WTC11 (cell line): ENCODE results near the gene MTA3. TPM values are rescaled to one million over a fixed set of nuclear protein-coding genes. Genes with fewer than 3 reads are reported as not detected.

ENCODE experiments used
- ATAC-seq: fragments of 200-7000 bp; cut with Tn5 transposase; 2 replicates; pipeline ENCODE4 v1.10.0; 2021; ENCODE audit warnings: mild to moderate bottlenecking, moderate library complexity
- CTCF ChIA-PET: fragments of 300-600 bp; sonication (Branson Sonifier 250); formaldehyde crosslinking; loops from one replicate; lab custom pipeline; 2021; ENCODE audit warnings: antibody characterized with exemption; lab: Charles Lee
- POLR2A ChIA-PET: fragments of 350-600 bp; sonication (Branson Sonifier 250); formaldehyde crosslinking; loops from one replicate; lab custom pipeline; 2021; ENCODE audit warnings: antibody characterized with exemption; lab: Charles Lee
- DNase-seq: peaks from one replicate; pipeline ENCODE4 v3.0.0; 2021; ENCODE audit warnings: low spot score
- H3K27ac Mint-ChIP-seq: 2 replicates; pipeline ENCODE4 v1.8.0; 2021; ENCODE audit warnings: mixed read lengths
- H3K27me3 Mint-ChIP-seq: 2 replicates; pipeline ENCODE4 v1.8.0; 2021; ENCODE audit warnings: low read depth, mild to moderate bottlenecking, moderate library complexity, mixed read lengths
- H3K36me3 Mint-ChIP-seq: 2 replicates; pipeline ENCODE4 v1.8.0; 2021; ENCODE audit warnings: mixed read lengths
- H3K4me1 Mint-ChIP-seq: 2 replicates; pipeline ENCODE4 v1.8.0; 2022; ENCODE audit warnings: mixed read lengths
- H3K4me3 Mint-ChIP-seq: 2 replicates; pipeline ENCODE4 v1.8.0; 2021; ENCODE audit warnings: mild to moderate bottlenecking, moderate library complexity, mixed read lengths
- H3K9me3 Mint-ChIP-seq: 2 replicates; pipeline ENCODE4 v1.8.0; 2021; ENCODE audit warnings: mixed read lengths
- AR ChIP-seq: fragments of 250-450 bp; sonication (Bioruptor Pico); IDR thresholded peaks from 2 replicates; pipeline ENCODE4 v1.9.0; 2021; ENCODE audit warnings: mild to moderate bottlenecking
- ATF1 ChIP-seq: sonication (generic); formaldehyde crosslinking; IDR thresholded peaks from 2 replicates; pipeline ENCODE4 v1.8.1; 2023; ENCODE audit warnings: mild to moderate bottlenecking, moderate library complexity, missing genetic modification reagents
- FOXJ3 ChIP-seq: sonication (generic); formaldehyde crosslinking; IDR thresholded peaks from 2 replicates; pipeline ENCODE4 v1.9.0; 2021; ENCODE audit warnings: missing genetic modification reagents, mild to moderate bottlenecking, borderline replicate concordance
- FOXP1 ChIP-seq: sonication (generic); formaldehyde crosslinking; IDR thresholded peaks from 2 replicates; pipeline ENCODE4 v1.8.0; 2022; ENCODE audit warnings: missing genetic modification reagents, mild to moderate bottlenecking, moderate library complexity, borderline replicate concordance
- GRHL2 ChIP-seq: fragments of 250-450 bp; sonication (Bioruptor Pico); IDR thresholded peaks from 2 replicates; pipeline ENCODE4 v1.8.0; 2022; ENCODE audit warnings: mild to moderate bottlenecking, moderate library complexity; ENCODE audit not compliant: insufficient replicate concordance, severe bottlenecking
- NFATC4 ChIP-seq: fragments of 250-450 bp; sonication (Bioruptor Pico); IDR thresholded peaks from 2 replicates; pipeline ENCODE4 v1.9.0; 2021; ENCODE audit warnings: mild to moderate bottlenecking
- PRRX2 ChIP-seq: fragments of 250-450 bp; sonication (Bioruptor Pico); IDR thresholded peaks from 2 replicates; pipeline ENCODE4 v1.8.0; 2021; ENCODE audit warnings: mild to moderate bottlenecking
- SMAD4 ChIP-seq: sonication (generic); formaldehyde crosslinking; IDR thresholded peaks from 2 replicates; pipeline ENCODE4 v1.8.0; 2022; ENCODE audit warnings: mild to moderate bottlenecking, missing genetic modification reagents
- SP1 ChIP-seq: sonication (generic); formaldehyde crosslinking; conservative IDR thresholded peaks from 2 replicates; pipeline ENCODE4 v1.8.1; 2022; ENCODE audit warnings: missing genetic modification reagents
- ZBTB21 ChIP-seq: sonication (generic); formaldehyde crosslinking; IDR thresholded peaks from 2 replicates; pipeline ENCODE4 v1.8.1; 2023; ENCODE audit warnings: mild to moderate bottlenecking, missing genetic modification reagents, borderline replicate concordance
- ZMAT4 ChIP-seq: fragments of 250-450 bp; sonication (Bioruptor Pico); IDR thresholded peaks from 2 replicates; pipeline ENCODE4 v1.9.0; 2021; ENCODE audit warnings: mild to moderate bottlenecking
- ZNF138 ChIP-seq: sonication (generic); formaldehyde crosslinking; conservative IDR thresholded peaks from 2 replicates; pipeline ENCODE4 v1.8.1; 2022; ENCODE audit warnings: mild to moderate bottlenecking, moderate library complexity, missing genetic modification reagents
- ZNF512 ChIP-seq: sonication (generic); formaldehyde crosslinking; IDR thresholded peaks from 2 replicates; pipeline ENCODE4 v1.8.1; 2022; ENCODE audit warnings: missing genetic modification reagents, borderline replicate concordance
- ZSCAN18 ChIP-seq: fragments of 250-450 bp; sonication (Bioruptor Pico); IDR thresholded peaks from 2 replicates; pipeline ENCODE4 v2.1.2; 2022; ENCODE audit warnings: mild to moderate bottlenecking, moderate library complexity
- total RNA-seq: library from RNA; stranded (reverse); gene quantifications from 3 replicates; pipeline ENCODE4 v1.2.3, GENCODE V29; 2021
- TF ChIP-seq, protein P1 (sequence below): sonication (generic); formaldehyde crosslinking; IDR thresholded peaks from 2 replicates; pipeline ENCODE4 v1.8.0; 2022; ENCODE audit warnings: mild to moderate bottlenecking, missing genetic modification reagents
- TF ChIP-seq, protein P2 (sequence below): sonication (generic); formaldehyde crosslinking; IDR thresholded peaks from 2 replicates; pipeline ENCODE4 v1.8.0; 2023; ENCODE audit warnings: mild to moderate bottlenecking, missing genetic modification reagents
- TF ChIP-seq, protein P3 (sequence below): sonication (generic); formaldehyde crosslinking; IDR thresholded peaks from 2 replicates; pipeline ENCODE4 v1.8.0; 2023; ENCODE audit warnings: missing genetic modification reagents

The MTA3 gene
- total RNA-seq, 1 experiment from 2014 or later: 153 TPM

- TF ChIP-seq AR: 0 out of 2 replicates have a peak, but pooled peaks have one; percentile 21
- no peak for TF ChIP-seq SMAD4 (CRISPR knock-in tag)
Measured at GRCh38 chr2:42714686-42715085, 146.3 kb downstream of the MTA3 start (continued).

GRCh38 chr2:42721898-42722297 is 153.5 kb downstream of the MTA3 start:
- ChIA-PET POLR2A (no interaction called here), CTCF (interaction anchor here (1.1 kb wide), 1 partner anchor 91 kb away, joined by 3 read pairs; no protein-coding TSS in a partner anchor)
- no peak for ATAC-seq
- no peak overlapping the region for H3K4me3 Mint-ChIP-seq
- peak overlapping the region; percentile 23; the same call in 1 of the 2 replicates for H3K27ac Mint-ChIP-seq
- peaks cover 8% of the 10 kb centered on the region; the same call in 1 of the 2 replicates for H3K36me3 Mint-ChIP-seq
- peaks cover 17% of the 10 kb centered on the region for H3K4me1 Mint-ChIP-seq
- no peaks in the 10 kb centered on the region for H3K9me3 Mint-ChIP-seq
- no peaks in the 10 kb centered on the region for H3K27me3 Mint-ChIP-seq
- TF ChIP-seq PRRX2 (CRISPR knock-in tag) (no peak), ZNF138 (CRISPR knock-in tag) (no peak), ZSCAN18 (CRISPR knock-in tag) (no peak), ZBTB21 (CRISPR knock-in tag) (no peak), ATF1 (CRISPR knock-in tag) (no peak), SMAD4 (CRISPR knock-in tag) (no peak), NFATC4 (CRISPR knock-in tag) (no peak), ZNF512 (CRISPR knock-in tag) (no peak)
- TF ChIP-seq, protein P1, sequence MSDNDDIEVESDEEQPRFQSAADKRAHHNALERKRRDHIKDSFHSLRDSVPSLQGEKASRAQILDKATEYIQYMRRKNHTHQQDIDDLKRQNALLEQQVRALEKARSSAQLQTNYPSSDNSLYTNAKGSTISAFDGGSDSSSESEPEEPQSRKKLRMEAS (CRISPR knock-in tag): no peak
- TF ChIP-seq, protein P2, sequence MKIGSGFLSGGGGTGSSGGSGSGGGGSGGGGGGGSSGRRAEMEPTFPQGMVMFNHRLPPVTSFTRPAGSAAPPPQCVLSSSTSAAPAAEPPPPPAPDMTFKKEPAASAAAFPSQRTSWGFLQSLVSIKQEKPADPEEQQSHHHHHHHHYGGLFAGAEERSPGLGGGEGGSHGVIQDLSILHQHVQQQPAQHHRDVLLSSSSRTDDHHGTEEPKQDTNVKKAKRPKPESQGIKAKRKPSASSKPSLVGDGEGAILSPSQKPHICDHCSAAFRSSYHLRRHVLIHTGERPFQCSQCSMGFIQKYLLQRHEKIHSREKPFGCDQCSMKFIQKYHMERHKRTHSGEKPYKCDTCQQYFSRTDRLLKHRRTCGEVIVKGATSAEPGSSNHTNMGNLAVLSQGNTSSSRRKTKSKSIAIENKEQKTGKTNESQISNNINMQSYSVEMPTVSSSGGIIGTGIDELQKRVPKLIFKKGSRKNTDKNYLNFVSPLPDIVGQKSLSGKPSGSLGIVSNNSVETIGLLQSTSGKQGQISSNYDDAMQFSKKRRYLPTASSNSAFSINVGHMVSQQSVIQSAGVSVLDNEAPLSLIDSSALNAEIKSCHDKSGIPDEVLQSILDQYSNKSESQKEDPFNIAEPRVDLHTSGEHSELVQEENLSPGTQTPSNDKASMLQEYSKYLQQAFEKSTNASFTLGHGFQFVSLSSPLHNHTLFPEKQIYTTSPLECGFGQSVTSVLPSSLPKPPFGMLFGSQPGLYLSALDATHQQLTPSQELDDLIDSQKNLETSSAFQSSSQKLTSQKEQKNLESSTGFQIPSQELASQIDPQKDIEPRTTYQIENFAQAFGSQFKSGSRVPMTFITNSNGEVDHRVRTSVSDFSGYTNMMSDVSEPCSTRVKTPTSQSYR (CRISPR knock-in tag): no peak
- TF ChIP-seq, all 79 proteins: peak for 0
- DNase-seq: no peak

DNA sequence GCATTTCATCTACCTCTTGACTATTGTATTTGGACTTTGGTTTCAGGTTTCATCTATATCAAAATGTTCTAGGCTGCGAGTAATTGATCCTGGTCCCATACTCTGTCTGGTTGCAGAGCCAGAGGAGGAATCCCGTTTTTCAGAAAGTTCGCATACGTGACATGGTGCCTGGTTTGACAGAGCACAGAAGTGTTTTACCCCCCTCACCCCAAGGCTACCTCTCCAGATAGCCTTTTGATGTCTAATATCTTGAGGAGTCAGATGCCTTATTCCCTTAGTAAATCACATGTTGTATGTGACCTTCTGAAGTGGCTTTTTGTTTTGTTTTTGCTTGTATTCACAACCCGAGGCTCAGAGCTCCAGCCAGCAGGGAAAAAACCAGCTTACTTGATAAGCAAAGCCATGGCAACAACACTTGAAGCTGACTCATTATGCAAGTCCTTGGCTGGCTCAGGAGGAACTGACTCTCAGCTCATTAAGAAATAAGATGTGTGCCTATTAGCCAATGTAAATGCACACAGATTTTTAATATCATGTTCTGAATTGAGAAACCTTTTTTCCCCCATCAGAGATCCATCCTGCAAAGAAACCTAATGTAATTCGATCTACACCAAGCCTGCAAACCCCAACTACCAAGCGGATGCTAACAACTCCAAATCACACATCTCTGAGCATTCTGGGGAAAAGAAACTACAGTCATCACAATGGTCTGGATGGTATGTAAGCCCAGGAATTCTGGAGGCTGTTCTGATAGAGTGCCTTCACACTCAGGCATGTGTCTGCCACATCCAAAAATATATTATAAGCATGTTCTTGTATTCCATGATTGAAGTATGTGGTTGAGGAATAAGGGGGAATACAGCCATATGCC is 154.1 kb downstream of the MTA3 start:
- Mint-ChIP-seq H3K36me3 (peaks cover 8% of the 10 kb centered on the region; the same call in 1 of the 2 replicates), H3K9me3 (no peaks in the 10 kb centered on the region), H3K4me3 (no peak overlapping the region), H3K4me1 (peaks cover 14% of the 10 kb centered on the region), H3K27me3 (no peaks in the 10 kb centered on the region), H3K27ac (peak overlapping the region; percentile 56; the same call in 1 of the 2 replicates)
- ChIA-PET POLR2A (interaction anchor here (0.6 kb wide), 1 partner anchor 12 kb away, joined by 5 read pairs; no protein-coding TSS in a partner anchor), CTCF (interaction anchor here (1.1 kb wide), 1 partner anchor 90 kb away, joined by 3 read pairs; no protein-coding TSS in a partner anchor)
- peak; percentile 49 for ATAC-seq
- no peak for DNase-seq
- TF ChIP-seq, protein P3, sequence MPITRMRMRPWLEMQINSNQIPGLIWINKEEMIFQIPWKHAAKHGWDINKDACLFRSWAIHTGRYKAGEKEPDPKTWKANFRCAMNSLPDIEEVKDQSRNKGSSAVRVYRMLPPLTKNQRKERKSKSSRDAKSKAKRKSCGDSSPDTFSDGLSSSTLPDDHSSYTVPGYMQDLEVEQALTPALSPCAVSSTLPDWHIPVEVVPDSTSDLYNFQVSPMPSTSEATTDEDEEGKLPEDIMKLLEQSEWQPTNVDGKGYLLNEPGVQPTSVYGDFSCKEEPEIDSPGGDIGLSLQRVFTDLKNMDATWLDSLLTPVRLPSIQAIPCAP (CRISPR knock-in tag): no peak
- no peak for TF ChIP-seq SP1 (CRISPR knock-in tag)
- TF ChIP-seq, protein P2 (CRISPR knock-in tag): no peak
- TF ChIP-seq GRHL2: no peak
- TF ChIP-seq FOXP1 (CRISPR knock-in tag): no peak
- no peak for TF ChIP-seq ZMAT4 (CRISPR knock-in tag)
- TF ChIP-seq FOXJ3 (CRISPR knock-in tag): no peak
